ENCODE measurements around the gene CPB2. TPM values are rescaled to one million over a fixed set of nuclear protein-coding genes. Genes with fewer than 3 reads are reported as not detected.

The CPB2 gene
- total RNA-seq, 1 experiment from 2014 or later: 0.15 TPM

- no peaks in the 10 kb centered on the region for H3K9me2 ChIP-seq (ENCODE audit: insufficient read depth)
- H3K79me2 ChIP-seq (ENCODE audit: insufficient read depth, low read length): no peaks in the 10 kb centered on the region
- RAD21 ChIA-PET (ENCODE audit: low non-redundant PET in 1 of 2, low total read pairs in 2 of 2, uncharacterized antibody in 2 of 2, unreplicated experiment in 2 of 2): no interaction called here
- POLR2A ChIA-PET: no interaction called here
- H3K36me3 ChIP-seq (ENCODE audit: control insufficient read depth in 1 of 2, insufficient read depth in 2 of 2, low read length in 2 of 2): no peaks in the 10 kb centered on the region
- H3K27me3 ChIP-seq (ENCODE audit: insufficient read depth, low read length): no peaks in the 10 kb centered on the region; the same call in 1 of the 2 replicates
- CTCF ChIA-PET: no interaction called here
- intact Hi-C loops (cut with micrococcal nuclease): no loop called here
- H4K20me1 ChIP-seq (ENCODE audit: insufficient read depth): no peaks in the 10 kb centered on the region
- H3K4me1 ChIP-seq (ENCODE audit: control insufficient read depth in 1 of 2, insufficient read depth in 2 of 2, low read length in 2 of 2): no peaks in the 10 kb centered on the region
- no peak overlapping the region for H3K4me3 ChIP-seq (replicated peaks in 1 of 2; ENCODE audit: low read depth in 1 of 2, low read length in 2 of 2)
- DNase-seq (ENCODE audit: low read depth, low spot score): no peak
- no peak overlapping the region for H2AFZ ChIP-seq (ENCODE audit: low read depth, low read length, poor library complexity, severe bottlenecking)
- BruUV-seq (replicated peaks): no TSS peak
- H3K9ac ChIP-seq (ENCODE audit: low read length): no peak overlapping the region
- H3K4me2 ChIP-seq (ENCODE audit: low read length): no peak overlapping the region
- H3K9me3 ChIP-seq (ENCODE audit: control insufficient read depth in 1 of 2, insufficient read depth in 1 of 2, low read depth in 1 of 2, low read length in 2 of 2): no peaks in the 10 kb centered on the region
- no peak overlapping the region for H3K27ac ChIP-seq (ENCODE audit: low read depth, low read length)
- no peak for ATAC-seq
- TF ChIP-seq FOSL1 (IDR thresholded peaks at IDR 0.05; ENCODE audit: low read depth) (no peak), JUND (IDR thresholded peaks at IDR 0.05) (no peak), ZFX (IDR thresholded peaks at IDR 0.05) (no peak), EZH2phosphoT487 (IDR thresholded peaks at IDR 0.05; ENCODE audit: borderline replicate concordance) (no peak), ATF3 (IDR thresholded peaks at IDR 0.05) (no peak), POLR2A (IDR thresholded peaks at IDR 0.05; ENCODE audit: borderline replicate concordance, extremely low read depth, insufficient read depth, insufficient read length) (no peak), ZNF274 (IDR thresholded peaks at IDR 0.05; ENCODE audit: low read depth, low read length) (no peak), RAD21 (IDR thresholded peaks at IDR 0.05; ENCODE audit: low read depth) (no peak), EZH2 (IDR thresholded peaks at IDR 0.05) (no peak), SP1 (IDR thresholded peaks at IDR 0.05; ENCODE audit: low read depth) (no peak), REST (IDR thresholded peaks at IDR 0.05; ENCODE audit: low read depth) (no peak), POLR2AphosphoS5 (IDR thresholded peaks at IDR 0.05; ENCODE audit: low read depth, low read length) (no peak), YY1 (IDR thresholded peaks at IDR 0.05; ENCODE audit: extremely low read depth, insufficient replicate concordance, low read depth, low read length) (no peak), ELF1 (IDR thresholded peaks at IDR 0.05; ENCODE audit: borderline replicate concordance, low read depth) (no peak)
Observed at GRCh38 chr13:46097015-46097414, 7.8 kb downstream of the CPB2 start.

Data from HCT116 (cell line).